T-helper 2 cell treated with Interferon-gamma antibody and Interleukin-4, amounts not matched to agents 100 ng/mL and 5 ng/mL, for 36 hours (primary cell): Measurements from ENCODE around the gene PRR15. TPM values are rescaled to one million over a fixed set of nuclear protein-coding genes. Genes with fewer than 3 reads are reported as not detected.
"Not testable (repeated sequence)": the region's sequence is repeated elsewhere in the genome, so short reads cannot be mapped to it uniquely, and the experiment has no call there.

ENCODE experiments used
- intact Hi-C: fragments of 100-400 bp; cut with micrococcal nuclease; formaldehyde crosslinking; loops from one replicate; pipeline ENCODE4 v1.15.1; 2023
- total RNA-seq: library from RNA; stranded (reverse); gene quantifications from 2 replicates; pipeline ENCODE4 v1.2.3, GENCODE V29; 2022

The PRR15 gene
- not detected in 2 replicates for total RNA-seq

DNA sequence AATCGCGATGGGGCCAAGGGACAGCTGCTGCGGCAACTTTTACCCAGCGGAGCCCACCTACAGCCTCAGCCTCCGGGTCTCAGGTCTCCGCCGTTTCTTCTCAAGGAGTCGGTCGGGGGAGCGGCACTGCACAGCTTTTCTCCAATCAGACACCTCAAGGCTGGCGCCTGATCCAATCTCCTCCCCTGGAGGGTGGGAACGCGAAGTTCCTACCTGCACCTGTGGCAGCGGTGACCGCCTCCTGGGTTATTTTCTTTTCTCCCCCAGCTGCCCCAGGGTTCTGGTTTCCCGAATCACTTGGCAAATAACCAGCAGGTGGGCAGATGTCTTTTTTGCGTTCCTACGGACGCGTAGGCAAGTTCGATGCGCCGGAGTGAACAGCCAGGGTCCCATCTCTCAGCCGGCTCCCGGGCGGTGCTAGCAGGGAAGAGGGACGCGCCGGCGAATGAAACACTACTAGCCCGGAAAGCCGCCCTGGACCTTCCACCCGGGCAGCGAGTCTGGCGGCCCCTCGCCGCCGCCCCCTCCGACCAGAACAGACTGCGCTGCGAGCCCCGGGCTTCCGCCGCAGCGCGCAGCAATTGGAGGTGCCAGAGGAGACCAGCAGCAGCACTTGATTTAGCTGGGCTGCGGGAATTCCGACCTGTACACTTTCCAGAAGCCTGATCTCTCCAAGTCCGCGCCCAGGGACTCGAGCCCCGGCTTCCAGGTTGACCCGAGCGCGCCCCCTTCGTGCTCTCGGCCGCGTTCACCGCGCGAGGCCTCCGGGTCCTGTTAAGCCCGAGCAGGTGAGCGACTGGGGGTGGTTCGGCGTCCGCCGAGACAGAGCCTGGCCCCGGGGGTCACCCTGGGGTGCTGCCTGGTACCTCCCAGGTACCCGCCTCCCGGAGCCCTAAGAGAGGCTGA lies at the start of gene PRR15:
PRR15 (plus strand) TSS at position 246 of the 906 bp plus-strand sequence. CDS start 2,495 bp downstream, outside the sequence.
- intact Hi-C loops = loop anchor here (10.0 kb wide), 1 partner anchor 609 kb away; the partner anchor contains the start of gene TRIL

DNA sequence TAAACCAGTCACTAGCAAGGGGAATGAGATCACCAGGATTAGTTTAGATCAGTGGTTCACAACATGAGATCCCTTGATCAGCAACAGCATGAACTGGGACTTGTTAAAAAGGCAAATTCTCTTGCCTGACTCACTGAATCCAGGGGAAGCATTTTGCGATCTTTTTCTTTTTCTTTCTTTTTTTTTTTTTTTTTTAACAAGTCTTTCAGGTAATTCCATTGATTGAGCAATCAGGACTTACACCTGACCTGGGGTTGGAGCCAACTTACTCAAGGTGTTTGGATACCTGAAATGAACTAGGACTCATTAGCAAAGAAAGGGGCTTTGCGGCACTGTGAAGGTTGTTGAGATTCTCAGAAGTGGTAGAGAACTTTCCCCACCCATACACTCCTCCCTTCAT lies 47.1 kb upstream of the PRR15 start:
- intact Hi-C loops = no loop called here

DNA sequence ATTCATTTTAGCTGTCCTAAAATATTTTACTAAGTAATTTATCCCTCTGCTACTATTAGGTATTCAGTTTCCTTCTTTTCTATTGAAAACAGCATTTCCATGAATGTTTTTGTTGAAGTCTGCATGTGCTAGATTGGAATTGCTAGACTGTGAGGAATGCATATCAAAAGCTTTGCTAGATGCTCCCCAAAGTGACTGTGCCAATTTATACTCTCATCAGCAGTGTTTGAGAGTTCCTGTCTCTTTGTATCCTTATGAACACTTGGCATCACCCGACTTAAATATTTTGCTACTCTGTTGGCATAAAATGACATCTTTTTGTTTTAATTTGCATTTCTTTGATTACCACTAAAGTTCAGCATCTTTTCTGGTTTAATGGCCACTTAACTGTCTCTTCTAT lies 45.0 kb upstream of the PRR15 start:
- intact Hi-C loops = no loop called here

- intact Hi-C loops = no loop called here
Observed at GRCh38 chr7:29523728-29524127, 39.9 kb upstream of the PRR15 start.

- intact Hi-C loops = no loop called here
Observed at GRCh38 chr7:29527505-29528108, 36.0 kb upstream of the PRR15 start.

DNA sequence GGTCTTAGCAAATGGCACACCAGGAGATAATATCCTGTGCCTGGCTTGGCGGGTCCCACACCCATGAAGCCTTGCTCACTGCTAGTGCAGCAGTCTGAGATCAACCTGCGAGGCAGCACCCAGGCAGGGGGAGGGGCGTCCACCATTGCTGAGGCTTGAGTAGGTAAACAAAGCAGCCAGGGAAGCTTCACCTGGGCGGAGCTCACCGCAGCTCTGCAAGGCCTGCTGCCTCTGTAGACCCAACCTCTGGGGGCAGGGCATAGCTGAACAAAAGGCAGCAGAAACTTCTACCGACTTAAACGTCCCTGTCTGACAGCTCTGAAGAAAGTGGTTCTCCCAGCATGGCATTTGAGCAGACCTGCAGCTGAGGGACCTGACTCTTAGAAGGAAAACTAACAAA lies 35.1 kb upstream of the PRR15 start:
- intact Hi-C loops = not testable (repeated sequence)

DNA sequence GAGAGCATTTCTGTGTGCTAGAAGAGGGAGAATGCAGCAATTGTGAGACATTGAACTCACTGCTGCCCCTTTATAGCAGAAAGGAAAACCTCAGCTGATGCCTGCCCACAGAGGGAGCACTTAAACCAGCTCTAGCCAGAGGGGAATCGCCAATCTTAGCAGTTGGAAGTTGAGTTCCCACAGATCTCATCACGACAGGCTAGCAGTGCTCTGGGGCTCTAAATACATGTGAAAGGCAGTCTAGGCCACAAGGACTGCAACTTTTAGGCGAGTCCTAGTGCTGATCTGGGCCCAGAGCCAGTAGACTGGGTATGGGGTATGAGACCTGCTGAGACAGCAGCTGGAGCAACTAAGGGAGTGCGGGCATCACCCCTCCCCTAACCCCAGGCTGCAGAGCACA lies 25.2 kb upstream of the PRR15 start:
- intact Hi-C loops = no loop called here

- intact Hi-C loops = no loop called here
Observed at GRCh38 chr7:29539471-29539870, 24.2 kb upstream of the PRR15 start.

DNA sequence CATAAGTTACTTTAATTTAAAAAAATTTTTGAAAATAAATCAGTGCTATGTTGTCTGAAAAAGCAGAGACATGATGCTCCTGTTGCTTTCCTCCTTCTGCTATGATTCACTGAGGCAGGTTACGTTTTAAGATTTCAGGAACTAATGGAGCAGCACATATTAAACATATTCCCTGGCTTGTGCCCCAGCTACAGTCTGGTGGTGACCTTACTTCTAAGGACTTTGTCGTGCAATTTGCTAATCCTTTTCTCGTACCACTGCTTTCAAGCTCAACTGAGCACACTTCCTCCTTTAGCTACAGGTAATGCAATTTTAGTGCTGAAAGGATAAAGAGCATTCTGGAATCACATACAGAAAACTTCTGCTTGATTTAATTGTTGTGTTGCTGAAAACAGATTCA lies 16.2 kb upstream of the PRR15 start:
- intact Hi-C loops = no loop called here

- intact Hi-C loops = no loop called here
Observed at GRCh38 chr7:29548823-29549222, 14.8 kb upstream of the PRR15 start.

DNA sequence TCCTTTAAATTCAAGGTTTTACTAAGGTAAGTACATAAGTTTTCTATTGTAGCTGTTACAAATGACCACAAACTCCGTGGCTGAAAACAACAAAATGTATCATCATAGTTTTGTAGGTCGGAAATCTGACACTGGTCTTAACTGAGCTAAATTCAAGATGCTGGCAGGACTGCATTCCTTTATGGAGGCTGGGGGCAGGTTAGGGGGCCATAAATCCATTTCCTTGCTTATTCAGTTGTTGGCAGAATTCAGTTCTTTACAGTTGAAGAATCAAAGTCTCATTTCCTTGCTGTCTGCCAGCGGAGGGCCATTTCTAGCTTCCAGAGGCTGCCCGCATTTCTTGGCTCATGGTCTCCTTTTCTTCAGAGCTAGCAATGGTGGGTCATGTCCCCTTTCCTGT lies 11.2 kb upstream of the PRR15 start:
- intact Hi-C loops = no loop called here

- intact Hi-C loops = no loop called here
Observed at GRCh38 chr7:29555061-29555460, 8.6 kb upstream of the PRR15 start.

DNA sequence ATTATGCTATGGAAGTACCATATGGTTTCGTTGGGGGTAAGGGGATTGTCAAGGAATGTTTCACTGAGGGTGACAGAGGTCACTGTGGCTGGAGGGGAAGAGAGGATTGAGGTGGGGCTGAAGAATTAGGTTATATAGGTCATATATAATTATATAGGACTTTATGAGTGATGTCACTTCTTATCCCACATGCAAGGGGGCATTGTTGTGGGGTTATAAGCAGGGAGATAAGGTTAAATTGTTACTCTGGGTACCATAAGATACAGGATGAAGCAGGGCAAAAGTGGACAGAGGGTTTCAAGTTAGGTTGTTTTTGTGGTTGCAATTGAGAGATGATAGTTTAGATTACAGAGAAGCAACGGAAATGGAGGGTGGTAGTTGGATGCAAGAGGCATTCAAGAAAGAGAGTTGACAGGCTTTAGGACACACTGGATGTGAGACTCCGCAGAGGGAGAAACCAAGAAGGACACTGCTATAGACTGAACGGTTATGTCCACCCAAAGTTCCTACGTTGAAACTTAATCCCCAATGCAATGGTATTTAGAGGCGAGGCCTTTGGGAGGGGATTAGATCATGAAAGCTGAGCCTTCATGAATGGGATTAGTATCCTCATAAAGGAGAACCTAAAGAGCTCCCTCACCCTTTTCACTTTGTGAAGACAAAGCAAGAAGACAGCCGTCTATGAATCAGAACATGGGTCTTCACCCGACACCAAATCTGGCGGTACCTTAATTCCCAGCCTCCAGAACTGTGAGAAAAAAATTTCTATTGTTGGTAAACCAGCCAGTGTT lies 7.0 kb upstream of the PRR15 start:
- intact Hi-C loops = no loop called here

GRCh38 chr7:29557954-29558353 lies 5.7 kb upstream of the PRR15 start:
- intact Hi-C loops = no loop called here

DNA sequence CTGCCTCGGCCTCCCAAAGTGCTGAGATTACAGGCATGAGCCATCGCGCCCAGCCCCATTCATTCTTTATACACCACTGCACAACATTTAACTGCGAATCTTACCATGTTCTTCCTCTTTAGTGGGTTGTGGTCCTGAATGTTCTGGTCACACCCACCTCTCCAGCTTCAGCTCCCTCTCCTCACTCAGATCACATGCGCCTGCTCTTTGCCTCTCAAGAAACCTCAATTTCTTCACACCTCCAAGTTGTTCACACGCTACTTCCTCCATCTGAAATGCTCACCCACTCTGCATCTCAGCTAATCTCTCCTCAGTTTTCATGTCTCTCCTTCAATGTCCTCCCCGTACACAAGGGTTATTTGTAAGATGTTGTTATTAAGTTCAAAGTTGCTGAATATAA lies 2.4 kb upstream of the PRR15 start:
- intact Hi-C loops = loop anchor here (10.0 kb wide), 1 partner anchor 606 kb away; the partner anchor contains the start of gene TRIL

DNA sequence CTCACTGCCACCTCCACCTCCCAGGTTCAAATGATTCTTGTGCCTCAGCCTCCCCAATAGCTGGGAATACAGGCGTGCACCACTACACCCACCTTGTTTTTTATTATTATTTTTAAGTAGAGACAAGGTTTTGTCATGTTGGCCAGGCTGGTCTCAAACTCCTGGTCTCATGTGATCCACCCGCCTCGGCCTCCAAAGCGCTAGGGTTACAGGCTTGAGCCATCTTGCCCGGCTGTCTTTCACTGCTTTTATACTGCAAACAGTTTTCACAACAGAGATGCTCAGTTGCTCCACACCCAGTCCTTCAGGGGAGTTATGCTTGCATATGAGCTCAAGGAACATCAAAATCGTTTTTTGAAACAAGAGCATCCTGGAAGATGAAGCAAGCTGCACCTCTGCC lies 1.3 kb upstream of the PRR15 start:
- intact Hi-C loops = loop anchor here (10.0 kb wide), 1 partner anchor 608 kb away; the partner anchor contains the start of gene TRIL

GRCh38 chr7:29564496-29565223 lies 1.0 kb downstream of the PRR15 start:
- intact Hi-C loops = loop anchor here (10.0 kb wide), 1 partner anchor 610 kb away; the partner anchor contains the start of gene TRIL

GRCh38 chr7:29565224-29565630 lies 1.6 kb downstream of the PRR15 start:
- intact Hi-C loops = loop anchor here (10.0 kb wide), 1 partner anchor 610 kb away; the partner anchor contains the start of gene TRIL

DNA sequence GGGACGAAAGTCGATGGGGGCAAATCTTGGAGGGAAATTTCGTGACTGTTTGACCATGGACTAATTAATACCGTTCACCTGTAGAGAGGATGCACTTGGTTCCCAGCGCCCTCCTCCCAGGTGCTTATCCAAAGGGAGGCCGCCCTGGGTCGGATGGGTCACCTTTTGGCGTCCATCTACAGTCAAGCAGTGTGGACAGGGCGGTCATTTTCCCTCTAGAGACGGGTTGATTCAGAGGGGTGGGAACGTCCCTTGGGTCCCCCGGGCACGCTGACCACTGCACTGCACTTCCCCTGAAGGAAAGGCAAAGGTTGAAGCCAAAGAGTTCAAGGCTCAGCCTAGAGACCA lies 2.0 kb downstream of the PRR15 start:
- intact Hi-C loops = loop anchor here (10.0 kb wide), 1 partner anchor 611 kb away; the partner anchor contains the start of gene TRIL

GRCh38 chr7:29565982-29566746 lies 2.5 kb downstream of the PRR15 start:
- intact Hi-C loops = loop anchor here (10.0 kb wide), 1 partner anchor 611 kb away; the partner anchor contains the start of gene TRIL
